ENCODE measurements around the gene SEMA6D.

DNA sequence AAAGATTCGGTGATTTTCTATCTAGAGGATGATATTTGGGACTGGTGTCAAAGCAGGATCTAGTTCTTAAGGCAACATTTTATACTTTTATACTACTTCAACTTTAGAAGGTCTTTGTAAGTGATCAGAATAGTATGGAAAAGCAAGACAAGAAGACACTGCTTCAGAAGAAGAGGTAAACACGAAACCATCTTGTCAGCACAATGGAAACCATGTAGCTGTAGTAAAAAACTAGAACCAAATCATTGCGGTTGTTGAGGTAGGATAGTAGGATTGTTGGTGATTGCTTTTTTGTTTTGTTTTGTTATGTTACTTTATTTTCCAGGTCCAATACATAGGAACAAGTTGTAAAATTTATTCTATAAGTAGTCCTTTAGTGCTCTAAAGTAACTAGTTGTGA lies 40.0 kb downstream of the SEMA6D start:
- TF ChIP-seq EZH2 (IDR thresholded peaks at IDR 0.05; ENCODE audit: borderline replicate concordance, insufficient read depth, low read length, poor library complexity, severe bottlenecking): no peak
- TF ChIP-seq SMC3 (conservative IDR thresholded peaks at IDR 0.05; ENCODE audit: poor library complexity): no peak
- no peak for TF ChIP-seq POLR2AphosphoS5 (IDR thresholded peaks at IDR 0.05)
- no peak for TF ChIP-seq RAD21 (conservative IDR thresholded peaks at IDR 0.05)
- TF ChIP-seq, protein P1, sequence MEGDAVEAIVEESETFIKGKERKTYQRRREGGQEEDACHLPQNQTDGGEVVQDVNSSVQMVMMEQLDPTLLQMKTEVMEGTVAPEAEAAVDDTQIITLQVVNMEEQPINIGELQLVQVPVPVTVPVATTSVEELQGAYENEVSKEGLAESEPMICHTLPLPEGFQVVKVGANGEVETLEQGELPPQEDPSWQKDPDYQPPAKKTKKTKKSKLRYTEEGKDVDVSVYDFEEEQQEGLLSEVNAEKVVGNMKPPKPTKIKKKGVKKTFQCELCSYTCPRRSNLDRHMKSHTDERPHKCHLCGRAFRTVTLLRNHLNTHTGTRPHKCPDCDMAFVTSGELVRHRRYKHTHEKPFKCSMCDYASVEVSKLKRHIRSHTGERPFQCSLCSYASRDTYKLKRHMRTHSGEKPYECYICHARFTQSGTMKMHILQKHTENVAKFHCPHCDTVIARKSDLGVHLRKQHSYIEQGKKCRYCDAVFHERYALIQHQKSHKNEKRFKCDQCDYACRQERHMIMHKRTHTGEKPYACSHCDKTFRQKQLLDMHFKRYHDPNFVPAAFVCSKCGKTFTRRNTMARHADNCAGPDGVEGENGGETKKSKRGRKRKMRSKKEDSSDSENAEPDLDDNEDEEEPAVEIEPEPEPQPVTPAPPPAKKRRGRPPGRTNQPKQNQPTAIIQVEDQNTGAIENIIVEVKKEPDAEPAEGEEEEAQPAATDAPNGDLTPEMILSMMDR (IDR thresholded peaks at IDR 0.05; ENCODE audit: poor library complexity, severe bottlenecking): no peak
- TF ChIP-seq EP300 (conservative IDR thresholded peaks at IDR 0.05; ENCODE audit: poor library complexity, severe bottlenecking): no peak
- TF ChIP-seq MXI1 (conservative IDR thresholded peaks at IDR 0.05; ENCODE audit: poor library complexity, severe bottlenecking): no peak
- TF ChIP-seq, protein P2, sequence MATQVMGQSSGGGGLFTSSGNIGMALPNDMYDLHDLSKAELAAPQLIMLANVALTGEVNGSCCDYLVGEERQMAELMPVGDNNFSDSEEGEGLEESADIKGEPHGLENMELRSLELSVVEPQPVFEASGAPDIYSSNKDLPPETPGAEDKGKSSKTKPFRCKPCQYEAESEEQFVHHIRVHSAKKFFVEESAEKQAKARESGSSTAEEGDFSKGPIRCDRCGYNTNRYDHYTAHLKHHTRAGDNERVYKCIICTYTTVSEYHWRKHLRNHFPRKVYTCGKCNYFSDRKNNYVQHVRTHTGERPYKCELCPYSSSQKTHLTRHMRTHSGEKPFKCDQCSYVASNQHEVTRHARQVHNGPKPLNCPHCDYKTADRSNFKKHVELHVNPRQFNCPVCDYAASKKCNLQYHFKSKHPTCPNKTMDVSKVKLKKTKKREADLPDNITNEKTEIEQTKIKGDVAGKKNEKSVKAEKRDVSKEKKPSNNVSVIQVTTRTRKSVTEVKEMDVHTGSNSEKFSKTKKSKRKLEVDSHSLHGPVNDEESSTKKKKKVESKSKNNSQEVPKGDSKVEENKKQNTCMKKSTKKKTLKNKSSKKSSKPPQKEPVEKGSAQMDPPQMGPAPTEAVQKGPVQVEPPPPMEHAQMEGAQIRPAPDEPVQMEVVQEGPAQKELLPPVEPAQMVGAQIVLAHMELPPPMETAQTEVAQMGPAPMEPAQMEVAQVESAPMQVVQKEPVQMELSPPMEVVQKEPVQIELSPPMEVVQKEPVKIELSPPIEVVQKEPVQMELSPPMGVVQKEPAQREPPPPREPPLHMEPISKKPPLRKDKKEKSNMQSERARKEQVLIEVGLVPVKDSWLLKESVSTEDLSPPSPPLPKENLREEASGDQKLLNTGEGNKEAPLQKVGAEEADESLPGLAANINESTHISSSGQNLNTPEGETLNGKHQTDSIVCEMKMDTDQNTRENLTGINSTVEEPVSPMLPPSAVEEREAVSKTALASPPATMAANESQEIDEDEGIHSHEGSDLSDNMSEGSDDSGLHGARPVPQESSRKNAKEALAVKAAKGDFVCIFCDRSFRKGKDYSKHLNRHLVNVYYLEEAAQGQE (IDR thresholded peaks at IDR 0.05; ENCODE audit: borderline replicate concordance): no peak
- no peak for TF ChIP-seq TAF1 (IDR thresholded peaks at IDR 0.05; ENCODE audit: low read depth)
